SU-DHL-6 (cell line): ENCODE measurements around the gene LRP1B.

Source experiments
- H2AFZ ChIP-seq: fragments of 200-600 bp; sonication (generic); 2 replicates; pipeline ENCODE4 v1.6.1; 2014; ENCODE audit warnings: low read depth, mild to moderate bottlenecking, moderate library complexity, mixed read lengths, antibody characterized with exemption, low read length; ENCODE audit not compliant: severe bottlenecking
- H3F3A ChIP-seq: fragments of 200-600 bp; shearing (Covaris generic); 2 replicates; pipeline ENCODE4 v1.6.0; 2016; ENCODE audit warnings: antibody characterized with exemption, mild to moderate bottlenecking; ENCODE audit not compliant: insufficient read depth
- H3K27ac ChIP-seq: fragments of 200-600 bp; sonication (generic); 2 replicates; pipeline ENCODE4 v1.5.1; 2016; ENCODE audit warnings: low read depth, mild to moderate bottlenecking, low read length, moderate library complexity, mixed read lengths
- H3K27me3 ChIP-seq: fragments of 200-600 bp; sonication (generic), shearing (Covaris generic); 2 replicates; pipeline ENCODE4 v1.6.0; 2014; ENCODE audit warnings: mild to moderate bottlenecking, low read length
- H3K36me3 ChIP-seq: fragments of 200-600 bp; sonication (generic); 2 replicates; pipeline ENCODE4 v1.6.1; 2014; ENCODE audit warnings: mild to moderate bottlenecking, low read length, mixed read lengths
- H3K4me2 ChIP-seq: fragments of 300-600, 200-600 bp; shearing (Covaris generic), sonication (generic); 2 replicates; pipeline ENCODE4 v1.6.0; 2014; ENCODE audit warnings: low read length, low read depth, mild to moderate bottlenecking; ENCODE audit not compliant: poor library complexity, severe bottlenecking
- H3K4me3 ChIP-seq: fragments of 200-600 bp; sonication (generic); 2 replicates; pipeline ENCODE4 v1.5.1; 2014; ENCODE audit warnings: antibody characterized with exemption, low read length, mild to moderate bottlenecking, mixed read lengths; ENCODE audit not compliant: insufficient read depth, poor library complexity, severe bottlenecking
- H3K79me2 ChIP-seq: fragments of 200-600 bp; sonication (generic); 2 replicates; pipeline ENCODE4 v1.6.1; 2014; ENCODE audit warnings: mild to moderate bottlenecking, low read length, moderate library complexity; ENCODE audit not compliant: insufficient read depth
- H3K9ac ChIP-seq: fragments of 200-600 bp; sonication (generic); 2 replicates; pipeline ENCODE4 v1.7.0; 2014; ENCODE audit warnings: mild to moderate bottlenecking, low read length
- H3K9me2 ChIP-seq: fragments of 200-600 bp; sonication (generic); replicated peaks from 2 replicates; pipeline ENCODE4 v1.6.1; 2014; ENCODE audit warnings: low read length; ENCODE audit not compliant: insufficient read depth
- H3K9me3 ChIP-seq: fragments of 200-600 bp; sonication (generic); 2 replicates; pipeline ENCODE4 v1.6.1; 2014; ENCODE audit warnings: low read length, mixed read lengths; ENCODE audit not compliant: insufficient read depth
- H4K20me1 ChIP-seq: fragments of 200-600 bp; sonication (generic); 2 replicates; pipeline ENCODE4 v1.6.1; 2014; ENCODE audit warnings: low read depth, mild to moderate bottlenecking, antibody characterized with exemption, low read length, moderate library complexity, mixed read lengths
- EZH2phosphoT487 ChIP-seq: fragments of 200-600 bp; sonication (generic), shearing (Covaris generic); conservative IDR thresholded peaks from 2 replicates; pipeline ENCODE4 v1.6.1; 2018; ENCODE audit warnings: mild to moderate bottlenecking, antibody characterized with exemption, low read length, moderate library complexity, mixed read lengths
- TF ChIP-seq, protein P1 (sequence below): fragments of 200-600 bp; sonication (generic); IDR thresholded peaks from one replicate; pipeline ENCODE4 v1.5.1; 2017; ENCODE audit warnings: antibody characterized with exemption, mild to moderate bottlenecking, low read length, moderate library complexity; ENCODE audit not compliant: insufficient read depth, poor library complexity, severe bottlenecking

The LRP1B gene

DNA sequence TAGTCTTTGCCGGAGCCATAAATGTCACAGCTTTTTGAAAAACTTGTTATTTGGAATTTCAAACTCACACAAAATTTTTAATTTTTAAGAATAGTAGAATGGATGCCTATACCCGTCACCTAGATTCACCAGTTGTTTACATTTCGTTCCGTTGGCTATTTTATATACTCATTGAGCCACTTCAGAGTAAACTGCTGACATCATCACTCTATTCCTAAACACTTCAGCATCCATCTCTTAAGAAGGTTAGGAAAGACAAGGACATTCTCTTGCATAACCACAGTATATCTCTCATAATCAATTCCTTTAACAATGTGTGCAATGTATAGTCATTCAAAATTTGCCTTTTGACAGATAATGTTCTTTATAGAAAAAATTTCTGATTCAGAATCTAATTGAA lies 1065.8 kb downstream of the LRP1B start:
- Histone ChIP-seq H3K4me2 (no peak overlapping the region), H3K4me3 (no peak overlapping the region), H3K9me3 (no peaks in the 10 kb centered on the region), H3K36me3 (no peaks in the 10 kb centered on the region), H3K27me3 (no peaks in the 10 kb centered on the region), H4K20me1 (no peaks in the 10 kb centered on the region), H3F3A (no peaks in the 10 kb centered on the region), H2AFZ (no peak overlapping the region), H3K9me2 (no peaks in the 10 kb centered on the region), H3K79me2 (no peaks in the 10 kb centered on the region), H3K27ac (no peak overlapping the region), H3K9ac (no peak overlapping the region)
- no peak for TF ChIP-seq EZH2phosphoT487
- TF ChIP-seq, protein P1, sequence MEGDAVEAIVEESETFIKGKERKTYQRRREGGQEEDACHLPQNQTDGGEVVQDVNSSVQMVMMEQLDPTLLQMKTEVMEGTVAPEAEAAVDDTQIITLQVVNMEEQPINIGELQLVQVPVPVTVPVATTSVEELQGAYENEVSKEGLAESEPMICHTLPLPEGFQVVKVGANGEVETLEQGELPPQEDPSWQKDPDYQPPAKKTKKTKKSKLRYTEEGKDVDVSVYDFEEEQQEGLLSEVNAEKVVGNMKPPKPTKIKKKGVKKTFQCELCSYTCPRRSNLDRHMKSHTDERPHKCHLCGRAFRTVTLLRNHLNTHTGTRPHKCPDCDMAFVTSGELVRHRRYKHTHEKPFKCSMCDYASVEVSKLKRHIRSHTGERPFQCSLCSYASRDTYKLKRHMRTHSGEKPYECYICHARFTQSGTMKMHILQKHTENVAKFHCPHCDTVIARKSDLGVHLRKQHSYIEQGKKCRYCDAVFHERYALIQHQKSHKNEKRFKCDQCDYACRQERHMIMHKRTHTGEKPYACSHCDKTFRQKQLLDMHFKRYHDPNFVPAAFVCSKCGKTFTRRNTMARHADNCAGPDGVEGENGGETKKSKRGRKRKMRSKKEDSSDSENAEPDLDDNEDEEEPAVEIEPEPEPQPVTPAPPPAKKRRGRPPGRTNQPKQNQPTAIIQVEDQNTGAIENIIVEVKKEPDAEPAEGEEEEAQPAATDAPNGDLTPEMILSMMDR, result no peak

DNA sequence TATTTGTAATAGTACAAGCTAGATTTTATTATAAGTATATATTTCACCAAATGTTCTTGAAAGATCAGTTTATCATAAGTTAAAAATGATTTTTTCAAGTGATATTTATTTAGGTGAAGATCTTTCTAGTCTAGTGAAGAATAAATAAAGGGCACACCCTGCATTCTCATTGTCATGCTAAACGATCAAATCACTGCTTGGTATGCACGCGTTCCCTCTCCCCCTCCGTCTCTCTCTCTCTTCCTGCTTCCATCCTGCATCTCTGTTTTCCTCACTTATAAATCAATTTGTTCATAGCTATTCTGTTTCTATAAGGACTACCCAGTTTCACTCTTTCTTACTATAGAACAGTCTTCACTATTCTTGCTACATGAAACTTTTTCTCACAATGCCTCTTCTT lies 1067.4 kb downstream of the LRP1B start:
- Histone ChIP-seq H3F3A (no peaks in the 10 kb centered on the region), H2AFZ (no peak overlapping the region), H3K9me2 (no peaks in the 10 kb centered on the region), H3K9ac (no peak overlapping the region), H3K36me3 (no peaks in the 10 kb centered on the region), H3K4me2 (no peak overlapping the region), H3K27ac (no peak overlapping the region), H3K9me3 (no peaks in the 10 kb centered on the region), H3K79me2 (no peaks in the 10 kb centered on the region), H3K4me3 (no peak overlapping the region), H4K20me1 (no peaks in the 10 kb centered on the region), H3K27me3 (no peaks in the 10 kb centered on the region)
- TF ChIP-seq, protein P1, result no peak
- no peak for TF ChIP-seq EZH2phosphoT487

DNA sequence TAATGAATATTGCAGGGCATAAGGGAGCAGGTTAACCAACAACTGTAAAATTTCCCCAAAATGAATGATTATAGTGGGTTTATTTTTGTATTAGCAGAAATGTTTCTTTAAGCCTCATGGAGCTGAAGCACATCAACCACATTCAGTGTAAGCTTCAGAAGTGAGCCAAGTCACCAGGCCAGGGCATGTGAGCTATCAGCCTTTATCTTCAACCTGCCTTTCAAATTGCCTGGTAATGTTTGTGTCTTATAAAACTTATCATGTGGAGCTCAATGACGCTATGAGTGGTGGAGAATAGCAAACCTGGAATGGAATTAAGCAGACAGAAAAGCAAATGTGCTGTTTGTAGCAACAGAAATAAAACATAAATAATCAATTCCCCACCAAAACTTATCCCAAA lies 1068.4 kb downstream of the LRP1B start:
- no peaks in the 10 kb centered on the region for H4K20me1 ChIP-seq
- no peaks in the 10 kb centered on the region for H3K36me3 ChIP-seq
- H2AFZ ChIP-seq, result no peak overlapping the region
- no peak overlapping the region for H3K9ac ChIP-seq
- H3K27me3 ChIP-seq, result no peaks in the 10 kb centered on the region
- TF ChIP-seq, protein P1, result no peak
- no peak for TF ChIP-seq EZH2phosphoT487
- H3K27ac ChIP-seq, result no peak overlapping the region
- H3F3A ChIP-seq, result no peaks in the 10 kb centered on the region
- H3K4me2 ChIP-seq, result no peak overlapping the region
- no peaks in the 10 kb centered on the region for H3K9me2 ChIP-seq
- no peak overlapping the region for H3K4me3 ChIP-seq
- H3K9me3 ChIP-seq, result no peaks in the 10 kb centered on the region
- H3K79me2 ChIP-seq, result no peaks in the 10 kb centered on the region
